GM19395 (cell line): ENCODE results near the gene PPP2R2D.
"Not testable (repeated sequence)": the region's sequence is repeated elsewhere in the genome, so short reads cannot be mapped to it uniquely, and the experiment has no call there.

Source experiments
- ATAC-seq: cut with Tn5 transposase; IDR thresholded peaks from one replicate; pipeline ENCODE4 v1.9.1; 2021; ENCODE audit warnings: mild to moderate bottlenecking, moderate library complexity; ENCODE audit not compliant: unreplicated experiment

Gene PPP2R2D

DNA sequence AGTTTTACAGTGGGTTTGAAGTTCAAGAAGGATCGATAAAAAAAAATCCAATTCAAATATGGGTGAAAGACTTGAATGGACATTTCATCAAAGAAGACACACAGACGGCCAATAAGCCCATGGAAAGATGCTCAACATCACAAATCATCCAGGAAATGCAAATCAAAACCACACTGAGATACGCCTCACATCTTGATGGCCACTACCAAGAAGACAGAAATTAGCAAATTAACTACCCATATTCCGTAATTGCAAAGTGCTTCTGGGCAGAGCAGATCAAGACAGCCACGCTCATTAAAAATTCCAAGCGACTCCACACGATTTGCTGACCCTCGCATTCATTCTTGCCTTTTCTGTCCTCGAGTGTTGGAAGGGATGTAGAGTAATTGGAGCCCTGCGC is 34.1 kb upstream of the PPP2R2D start:
- no peak for ATAC-seq

DNA sequence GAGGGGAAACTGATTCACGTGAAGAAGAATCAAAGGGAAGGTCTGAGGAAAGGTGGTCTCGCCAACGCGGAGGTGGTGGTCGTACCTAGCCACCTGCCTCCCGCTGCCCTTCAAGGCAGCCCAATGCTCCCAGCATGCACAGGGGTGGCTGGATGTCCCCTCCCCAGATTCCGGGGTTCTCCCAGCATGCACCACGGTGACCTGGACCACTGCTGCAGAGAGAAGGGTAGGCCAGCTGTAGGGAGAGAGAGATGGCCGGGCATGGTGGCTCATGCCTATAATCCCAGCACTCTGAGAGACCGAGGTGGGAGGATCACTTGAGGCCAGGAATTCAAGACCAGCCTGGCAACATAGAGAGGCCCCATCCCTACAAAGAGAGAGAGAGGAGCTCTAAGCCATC is 32.4 kb upstream of the PPP2R2D start:
- ATAC-seq: no peak

DNA sequence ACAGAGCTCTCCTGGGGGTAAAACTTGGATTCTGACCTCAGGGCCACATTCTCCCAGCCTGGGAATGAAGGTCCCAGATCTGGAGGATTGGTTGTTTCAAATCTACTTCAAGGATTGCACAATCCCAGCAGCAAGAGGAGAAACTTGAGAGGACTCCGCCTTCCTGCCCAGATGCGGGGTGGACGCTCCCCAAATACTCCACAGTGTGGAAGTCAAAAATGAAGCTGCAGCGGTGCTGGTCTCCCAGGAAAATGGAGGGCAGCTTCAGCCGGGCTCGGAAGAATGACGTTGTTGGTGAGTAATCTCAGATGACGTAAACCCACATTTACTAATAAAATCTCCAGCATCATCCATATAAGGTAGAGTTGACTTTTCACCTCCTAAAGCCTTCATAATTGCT is 31.5 kb upstream of the PPP2R2D start:
- ATAC-seq: no peak

- ATAC-seq: no peak
Observed at GRCh38 chr10:131870411-131870810, 30.4 kb upstream of the PPP2R2D start.

- ATAC-seq: no peak
Observed at GRCh38 chr10:131870831-131871672, 29.8 kb upstream of the PPP2R2D start.

DNA sequence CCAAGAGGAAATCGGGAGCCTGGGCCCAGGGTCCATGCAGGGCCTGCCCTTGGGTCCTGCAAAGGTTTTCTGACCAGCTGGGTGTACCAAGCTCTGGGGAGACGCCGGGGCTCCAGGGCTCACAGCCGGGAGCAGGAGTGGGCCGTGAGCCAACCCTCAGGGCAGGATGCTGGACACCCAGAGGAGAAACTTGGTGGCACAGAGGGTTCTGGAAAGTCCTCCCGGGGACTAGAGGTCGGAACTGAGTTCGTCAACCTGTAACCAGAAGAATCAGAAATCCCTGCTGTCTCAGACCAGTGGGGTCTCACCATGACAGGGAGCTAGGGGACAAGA is 29.2 kb upstream of the PPP2R2D start:
- ATAC-seq: no peak

DNA sequence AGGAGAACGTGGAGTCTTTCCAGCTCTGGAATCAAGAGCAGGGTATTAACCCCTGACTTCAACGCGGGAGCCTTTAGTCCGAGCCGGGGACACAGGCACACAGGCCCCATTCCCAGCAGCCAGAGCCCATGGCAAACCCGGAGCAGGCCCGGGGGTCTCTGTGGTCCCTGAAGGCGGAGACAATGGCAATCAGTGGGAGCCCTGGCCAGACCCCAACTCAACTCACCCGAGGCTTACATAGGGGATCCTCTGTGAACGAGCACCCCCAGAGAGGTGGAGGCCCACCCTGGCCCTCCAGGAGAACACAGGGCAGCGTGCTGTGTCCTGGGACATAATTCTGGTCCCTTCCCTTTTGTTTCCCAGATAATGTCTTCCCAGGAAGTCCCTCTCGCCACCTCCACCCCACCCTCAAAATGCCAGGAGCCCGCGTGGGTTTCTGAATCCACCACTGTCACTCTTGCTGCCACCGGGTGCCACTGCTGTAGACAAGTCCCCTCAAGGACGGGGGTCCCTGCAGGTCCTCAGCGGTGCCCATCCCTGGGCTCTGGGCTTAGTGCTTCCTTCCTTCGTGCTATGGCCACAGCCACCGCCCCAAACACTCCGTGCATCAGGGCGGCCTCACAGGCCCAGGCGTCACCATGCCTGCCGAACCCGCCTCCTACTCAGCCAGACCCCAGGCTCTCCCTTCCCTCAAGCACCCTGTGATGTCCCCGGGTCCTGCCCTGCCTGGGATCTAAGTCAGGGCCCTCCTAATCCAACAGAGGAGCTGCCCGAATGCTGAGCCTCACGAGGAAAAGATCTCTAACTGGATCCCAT is 28.6 kb upstream of the PPP2R2D start:
- ATAC-seq: no peak

DNA sequence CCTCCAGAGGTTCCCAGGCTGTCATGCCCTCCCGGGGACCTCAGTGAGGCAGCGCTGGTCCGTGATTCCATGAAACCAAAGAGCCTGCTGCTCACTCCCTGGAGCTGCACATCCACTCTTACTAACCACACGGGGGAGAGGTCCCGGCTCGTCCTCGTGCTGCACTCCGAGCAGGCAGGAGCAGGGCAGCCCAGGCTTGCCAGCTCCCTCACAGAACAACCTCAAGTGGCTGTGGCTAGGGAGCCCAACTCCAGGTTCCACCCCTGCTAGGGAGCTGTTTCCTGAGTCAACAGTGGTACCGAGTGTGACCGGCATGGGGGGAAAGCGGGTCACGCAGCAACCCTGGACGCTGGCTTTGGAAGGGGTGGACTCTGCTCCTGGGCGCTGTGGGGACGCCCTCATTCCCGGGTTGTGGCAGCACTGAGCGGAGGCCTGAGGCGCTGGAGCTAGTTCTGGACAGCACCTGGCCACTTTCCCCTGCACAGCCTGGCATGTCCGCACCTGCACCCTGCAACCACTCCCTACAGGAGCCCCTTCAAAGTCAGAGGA is 27.9 kb upstream of the PPP2R2D start:
- ATAC-seq: no peak

DNA sequence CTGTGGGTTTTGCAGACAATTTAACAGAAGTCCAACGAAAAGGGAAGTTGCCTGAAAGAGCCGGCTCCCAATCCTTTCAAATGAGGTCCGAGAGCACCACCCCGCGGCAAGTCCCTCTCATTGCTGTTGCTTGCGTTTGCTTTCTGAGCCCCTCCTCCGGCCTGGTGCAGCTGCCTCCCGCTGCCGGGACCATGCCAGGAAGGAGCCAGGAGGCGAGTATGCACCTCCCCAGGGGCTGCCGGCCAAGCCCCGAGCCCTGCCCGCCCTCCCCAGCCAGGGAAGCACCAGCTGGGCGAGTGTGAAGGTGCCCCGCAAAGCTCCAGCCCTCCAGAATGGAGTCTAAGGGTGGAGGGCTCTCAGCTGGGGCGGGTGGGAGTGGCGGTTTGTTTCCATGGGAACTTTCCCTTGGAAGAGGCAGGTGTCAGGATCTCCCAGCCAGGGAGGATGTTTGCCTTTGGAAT is 25.8 kb upstream of the PPP2R2D start:
- peak; percentile 80 for ATAC-seq

- ATAC-seq: no peak
Observed at GRCh38 chr10:131875501-131875900, 25.3 kb upstream of the PPP2R2D start.

- no peak for ATAC-seq
Observed at GRCh38 chr10:131876017-131876416, 24.8 kb upstream of the PPP2R2D start.

GRCh38 chr10:131876508-131876907 is 24.3 kb upstream of the PPP2R2D start:
- no peak for ATAC-seq

GRCh38 chr10:131880016-131880590 is 20.7 kb upstream of the PPP2R2D start:
- ATAC-seq: no peak

DNA sequence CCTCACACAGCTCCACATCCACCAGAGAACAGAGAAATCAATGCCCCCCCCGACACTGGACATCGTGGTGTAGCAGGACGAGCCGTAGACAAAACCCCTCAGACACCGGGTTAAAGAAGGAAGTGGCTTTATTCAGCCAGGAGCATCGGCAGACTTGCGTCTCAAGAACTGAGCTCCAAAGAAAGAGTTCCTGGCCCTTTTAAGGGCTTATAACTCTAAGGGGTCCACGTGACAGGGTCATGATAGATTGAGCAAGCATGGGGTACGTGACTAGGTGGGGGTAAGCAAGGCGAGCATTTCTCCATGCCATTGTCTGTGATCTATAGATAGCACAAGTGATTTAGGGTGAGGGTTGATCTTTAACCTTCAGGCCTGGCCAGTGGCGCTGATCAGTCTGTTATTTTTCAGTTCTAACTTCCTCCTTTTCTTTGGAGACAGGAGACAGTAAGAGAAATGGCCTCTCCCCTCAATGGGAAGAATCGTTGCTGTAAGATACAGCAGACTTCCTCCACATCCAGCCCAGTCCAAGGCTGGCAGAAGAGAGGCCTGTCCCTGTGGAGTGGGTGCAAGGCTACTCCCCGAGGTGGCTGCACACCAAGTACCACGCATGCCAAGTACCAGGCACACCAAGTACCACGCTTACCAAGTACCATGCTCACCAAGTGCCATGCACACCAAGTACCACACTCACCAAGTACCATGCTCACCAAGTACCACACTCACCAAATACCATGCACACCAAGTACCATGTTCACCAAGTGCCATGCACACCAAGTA is 19.5 kb upstream of the PPP2R2D start:
- no peak for ATAC-seq

GRCh38 chr10:131882151-131882550 is 18.7 kb upstream of the PPP2R2D start:
- ATAC-seq: no peak

- no peak for ATAC-seq
Observed at GRCh38 chr10:131882590-131883451, 18.0 kb upstream of the PPP2R2D start.

GRCh38 chr10:131883621-131884393 is 17.0 kb upstream of the PPP2R2D start:
- ATAC-seq: not testable (repeated sequence)

- peak; percentile 96 for ATAC-seq
Observed at GRCh38 chr10:131885391-131886165, 15.2 kb upstream of the PPP2R2D start.
